GM18909 (cell line): ENCODE results near the gene PTH.

Experiments
- ATAC-seq: cut with Tn5 transposase; IDR thresholded peaks from one replicate; pipeline ENCODE4 v1.9.1; 2021; ENCODE audit warnings: mild to moderate bottlenecking; ENCODE audit not compliant: unreplicated experiment, poor library complexity

Gene PTH

DNA sequence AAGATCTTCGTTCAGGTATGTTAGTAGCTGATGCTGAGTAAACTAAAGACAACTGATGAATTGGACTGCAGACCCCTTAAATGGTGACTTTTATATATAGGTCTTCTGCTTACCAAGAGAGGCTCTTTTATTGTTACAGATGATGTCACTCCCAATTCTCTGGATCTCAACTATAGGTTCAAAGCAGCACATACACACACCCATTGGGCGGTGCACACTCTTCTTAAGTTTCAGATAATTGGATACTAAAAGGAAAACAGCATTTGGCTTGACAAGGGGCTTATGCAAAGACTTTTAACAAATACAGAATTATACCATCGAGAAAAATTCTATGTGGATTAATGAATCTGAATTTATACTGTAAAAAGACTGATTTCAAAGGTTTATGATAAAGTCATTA is at the start of gene PTH:
Gene PTH, minus strand, starts transcription at position 69 of the 400 bp plus-strand sequence. CDS start 3,142 bp downstream, outside the sequence.
- ATAC-seq, result no peak

DNA sequence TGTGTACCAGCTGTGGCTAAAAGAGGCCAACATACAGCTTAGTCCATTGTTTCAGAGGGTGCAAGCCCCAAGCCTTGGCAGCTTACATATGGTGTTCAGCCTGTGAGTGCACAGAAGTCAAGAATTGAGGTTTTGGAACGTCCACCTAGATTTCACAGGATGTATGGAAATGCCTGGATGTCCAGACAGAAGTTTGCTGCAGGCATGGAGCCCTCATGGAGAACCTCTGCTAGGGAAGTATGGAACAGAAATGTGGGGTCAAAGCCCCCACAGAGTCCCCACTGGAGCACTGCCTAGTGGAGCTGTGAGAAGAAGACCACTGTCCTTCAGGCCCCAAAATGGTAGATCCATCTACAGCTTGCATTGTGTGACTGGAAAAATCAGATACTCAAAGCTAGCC is 42.2 kb upstream of the PTH start:
- no peak for ATAC-seq

DNA sequence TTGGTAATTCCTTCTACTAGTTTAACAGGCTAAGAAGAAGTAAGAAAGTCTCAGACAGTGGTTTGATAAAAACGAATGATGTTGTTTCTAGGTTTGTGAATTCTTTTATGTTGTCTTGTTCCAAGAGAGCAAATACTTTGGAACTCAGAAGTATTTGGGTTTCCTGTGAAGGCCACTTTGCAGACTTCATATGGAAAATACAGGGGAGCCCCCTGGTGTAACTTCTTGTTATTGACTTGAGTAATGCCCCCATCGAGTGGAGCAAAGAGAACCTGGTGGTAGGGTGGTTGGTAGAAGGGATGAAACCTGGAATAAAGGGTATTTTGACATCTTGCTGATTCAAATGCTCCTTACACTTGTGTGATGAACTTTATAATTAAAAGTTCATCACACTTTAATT is 40.0 kb upstream of the PTH start:
- no peak for ATAC-seq

DNA sequence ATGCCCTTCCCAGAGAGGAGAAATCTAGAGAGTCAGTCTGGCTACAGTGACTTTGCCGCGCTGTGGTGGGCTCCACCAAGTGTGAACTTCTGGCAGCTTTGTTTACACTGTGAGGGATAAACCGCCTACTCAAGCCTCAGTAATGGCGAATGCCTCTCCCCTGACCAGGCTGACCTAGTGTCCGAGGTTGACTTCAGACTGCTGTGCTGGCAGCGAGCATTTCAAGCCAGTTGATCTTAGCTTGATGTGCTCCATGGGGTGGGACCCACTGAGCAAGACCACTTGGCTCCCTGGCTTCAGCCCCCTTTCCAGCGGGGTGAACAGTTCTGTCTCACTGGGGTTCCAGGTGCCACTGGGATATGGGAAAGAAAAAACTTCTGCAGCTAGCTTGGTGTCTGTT is 38.6 kb upstream of the PTH start:
- no peak for ATAC-seq

DNA sequence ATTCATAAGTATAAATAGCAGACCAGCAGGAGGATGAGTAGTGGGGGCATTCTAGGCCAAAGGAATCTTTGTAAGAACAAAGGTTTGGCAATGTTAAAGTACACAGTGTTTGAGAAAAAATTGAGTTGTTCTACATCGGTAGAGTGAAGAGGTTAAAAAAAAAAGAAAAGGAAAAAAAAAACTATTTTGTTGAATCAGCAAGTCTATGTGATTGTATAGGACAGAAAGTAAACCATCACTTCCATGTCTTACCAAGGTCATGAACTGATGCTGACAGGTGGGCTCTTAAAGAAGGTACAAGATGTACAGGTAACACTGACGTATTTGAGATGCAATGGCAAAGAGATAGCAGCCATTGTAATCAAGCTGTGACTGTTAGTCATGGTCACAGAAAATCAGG is 29.5 kb upstream of the PTH start:
- no peak for ATAC-seq

DNA sequence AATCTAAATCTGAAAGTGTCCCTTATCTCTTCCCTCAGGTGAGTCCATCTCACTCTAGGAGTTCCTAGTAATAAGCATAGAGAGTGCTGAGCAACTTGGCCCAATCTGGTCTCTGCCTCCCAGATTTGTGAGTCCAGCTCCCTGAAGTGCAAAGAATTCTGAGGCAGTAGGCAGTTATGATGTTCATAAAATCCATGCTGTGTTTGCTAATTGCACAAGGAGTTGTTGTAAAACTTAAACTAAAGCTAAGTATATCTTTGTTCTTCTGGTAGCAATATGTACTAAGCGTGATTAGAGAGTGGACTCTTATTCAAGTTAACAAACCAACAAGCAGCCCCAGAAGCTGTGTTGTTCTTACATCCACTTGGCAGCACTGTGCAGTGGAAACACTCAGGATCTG is 7.6 kb upstream of the PTH start:
- no peak for ATAC-seq

DNA sequence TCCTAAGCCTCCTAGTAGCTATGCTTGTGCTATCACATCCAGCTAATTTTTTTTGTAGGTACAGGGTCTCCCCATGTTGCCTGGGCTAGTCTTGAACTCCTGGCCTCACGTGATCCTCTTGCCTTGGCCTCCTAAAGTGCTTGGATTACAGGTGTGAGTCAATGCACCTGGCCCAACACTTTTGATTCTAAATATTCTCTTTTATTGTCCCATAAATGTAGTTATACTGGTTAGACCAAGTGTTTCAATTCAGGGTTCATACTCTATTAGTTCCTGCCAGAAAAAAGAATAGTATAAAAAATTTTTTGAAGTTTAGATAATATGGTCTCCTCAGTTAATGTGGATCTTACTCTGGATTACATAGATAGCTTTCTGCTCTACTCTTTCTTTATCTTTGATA is 6.7 kb upstream of the PTH start:
- ATAC-seq, result no peak

DNA sequence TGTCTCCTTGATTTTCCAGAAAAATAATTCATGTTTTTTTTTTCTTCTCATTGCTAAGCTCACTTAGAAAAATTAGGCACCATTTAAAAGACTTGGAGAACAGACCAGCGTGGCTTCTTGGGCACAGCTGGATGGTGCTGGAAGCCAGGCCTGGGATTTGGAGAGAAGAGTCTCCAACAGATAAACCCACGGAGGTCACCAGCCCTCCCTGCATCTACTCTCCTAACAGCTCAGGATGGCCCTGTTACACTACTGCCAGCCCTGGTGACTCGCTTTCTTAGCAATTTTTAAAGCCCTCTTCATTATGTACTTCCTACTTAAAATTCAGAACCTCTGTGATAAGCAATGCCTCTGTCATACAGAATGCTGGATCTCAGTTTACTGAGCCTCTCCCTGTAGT is 1.7 kb downstream of the PTH start:
- no peak for ATAC-seq

DNA sequence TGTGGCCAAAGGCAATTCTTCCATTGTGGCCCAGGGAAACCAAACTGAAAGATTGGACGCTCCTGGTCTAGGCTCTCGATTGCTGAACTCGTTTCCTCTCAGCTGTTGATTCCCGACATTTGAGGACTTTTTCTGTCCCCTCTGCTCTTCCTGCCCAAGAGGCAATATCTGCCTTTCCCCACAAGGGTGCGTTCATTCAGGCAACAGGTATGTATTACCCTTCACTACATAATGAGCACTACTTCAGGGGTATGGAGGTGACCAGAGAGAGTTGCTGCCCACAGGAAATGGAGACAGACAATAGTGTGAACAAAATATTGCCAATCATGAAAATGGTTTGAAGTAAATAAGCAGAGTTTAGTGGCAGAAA is 8.2 kb downstream of the PTH start:
- ATAC-seq, result peak; percentile 75

DNA sequence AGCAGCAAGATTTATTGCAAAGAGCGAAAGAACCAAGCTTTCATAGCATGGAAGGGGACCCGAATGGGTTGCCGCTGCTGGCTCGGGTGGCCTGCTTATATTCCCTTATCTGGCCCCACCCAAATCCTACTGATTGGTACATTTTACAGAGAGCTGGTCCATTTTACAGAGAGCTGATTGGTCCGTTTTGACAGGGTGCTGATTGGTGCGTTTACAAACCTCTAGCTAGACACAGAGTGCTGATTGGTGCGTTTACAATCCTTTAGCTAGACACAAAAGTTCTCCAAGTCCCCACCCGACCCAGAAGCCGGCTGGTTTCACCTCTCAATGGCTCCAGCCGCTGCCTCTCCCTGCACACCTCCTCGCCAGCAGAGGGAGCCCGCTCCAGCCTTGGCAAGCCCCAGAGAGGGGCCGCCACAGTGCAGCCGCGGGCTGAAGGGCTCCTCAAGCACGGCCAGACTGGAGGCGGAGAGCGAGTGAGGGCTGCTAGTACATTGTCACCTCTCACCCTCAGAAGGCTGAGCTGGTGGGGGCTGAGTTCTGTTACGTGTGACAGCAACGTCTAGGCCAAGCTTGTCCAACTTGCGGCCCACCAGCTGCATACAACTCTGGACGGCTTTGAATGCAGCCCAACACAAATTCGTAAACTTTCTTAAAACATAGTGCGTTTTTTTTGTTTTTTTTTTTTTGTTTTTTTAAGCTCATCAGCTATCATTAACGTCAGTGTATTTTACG is 8.7 kb downstream of the PTH start:
- peak; percentile 95 for ATAC-seq

DNA sequence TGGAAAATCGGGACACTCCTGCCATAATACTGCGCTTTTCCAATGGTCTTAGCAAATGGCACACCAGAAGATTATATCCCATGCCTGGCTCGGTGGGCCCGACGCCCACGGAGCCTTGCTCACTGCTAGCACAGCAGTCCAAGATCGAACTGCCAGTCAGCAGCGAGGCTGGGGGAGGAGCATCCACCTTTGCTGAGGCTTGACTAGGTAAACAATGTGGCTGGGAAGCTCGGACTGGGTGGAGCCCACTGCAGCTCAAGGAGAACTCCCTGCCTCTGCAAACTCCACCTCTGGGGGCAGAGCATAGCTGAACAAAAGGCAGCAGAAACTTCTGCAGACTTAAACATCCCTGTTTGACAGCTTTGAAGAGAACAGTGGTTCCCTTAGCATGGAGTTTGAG is 15.6 kb downstream of the PTH start:
- no peak for ATAC-seq

DNA sequence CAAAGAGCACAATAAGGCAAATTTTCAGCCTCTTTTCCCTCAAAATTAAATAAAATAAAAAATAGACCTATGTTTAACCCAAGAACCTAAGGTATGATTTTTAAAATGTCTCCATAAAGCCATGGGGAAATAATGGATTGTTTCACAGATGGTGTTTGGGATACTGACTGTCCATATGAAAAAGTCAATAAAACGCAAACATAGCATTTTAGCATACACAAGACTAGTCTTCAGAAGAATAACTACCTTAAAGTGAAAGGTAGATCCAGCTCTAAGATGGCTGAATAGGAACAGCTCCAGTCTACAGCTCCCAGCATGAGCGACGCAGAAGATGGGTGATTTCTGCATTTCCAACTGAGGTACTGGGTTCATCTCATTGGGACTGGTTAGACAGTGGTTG is 16.1 kb downstream of the PTH start:
- ATAC-seq, result no peak

DNA sequence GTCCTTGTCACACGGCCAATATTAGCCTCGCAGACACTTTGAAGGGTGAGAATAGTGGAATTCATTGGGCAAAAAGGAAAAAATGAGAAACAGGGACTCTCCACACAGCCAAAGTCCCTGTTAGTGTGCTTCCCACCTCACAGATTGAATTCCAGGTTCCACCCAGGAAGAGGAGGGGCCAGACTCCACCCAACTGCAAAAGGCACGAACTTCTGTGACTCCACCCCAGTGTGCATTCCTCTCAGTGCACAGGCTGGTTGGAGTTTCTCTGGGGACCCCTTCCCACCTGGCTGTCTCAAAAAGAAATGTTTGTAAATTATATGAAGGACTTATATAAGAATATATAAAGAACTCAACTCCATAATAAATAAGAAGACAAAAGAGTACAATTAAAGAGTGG is 20.7 kb downstream of the PTH start:
- no peak for ATAC-seq

DNA sequence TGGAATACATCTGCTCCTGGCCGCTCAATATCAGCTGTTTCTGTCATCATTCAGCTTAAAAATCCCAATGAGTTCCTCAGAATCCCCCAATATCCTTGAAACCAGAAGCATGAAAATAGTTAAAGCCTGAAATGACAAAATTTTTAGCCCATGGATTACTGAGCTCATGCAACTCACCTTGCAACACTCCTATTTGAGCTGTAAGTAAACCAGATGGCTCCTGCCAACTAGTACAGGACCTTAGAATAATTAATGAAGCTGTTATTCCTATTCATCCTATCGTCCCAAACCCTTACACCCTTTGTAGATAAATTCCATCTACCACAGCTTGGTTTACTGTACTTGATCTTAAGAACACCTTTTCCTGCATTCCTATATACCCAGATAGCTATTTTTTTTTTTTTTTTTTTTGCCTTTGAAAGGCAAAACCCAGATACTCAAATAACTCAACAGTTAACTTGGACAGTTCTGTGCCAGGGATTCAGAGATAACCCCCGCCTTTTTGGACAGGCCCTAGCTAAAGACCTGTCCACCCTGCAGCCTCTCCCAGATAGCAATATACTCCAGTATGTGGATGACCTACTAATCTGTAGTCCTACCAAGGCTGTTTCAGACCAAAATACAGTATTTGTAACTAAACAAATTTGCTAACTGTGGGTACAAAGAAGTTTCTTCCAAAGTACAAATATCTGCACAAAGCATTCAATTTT is 22.6 kb downstream of the PTH start:
- ATAC-seq, result no peak

DNA sequence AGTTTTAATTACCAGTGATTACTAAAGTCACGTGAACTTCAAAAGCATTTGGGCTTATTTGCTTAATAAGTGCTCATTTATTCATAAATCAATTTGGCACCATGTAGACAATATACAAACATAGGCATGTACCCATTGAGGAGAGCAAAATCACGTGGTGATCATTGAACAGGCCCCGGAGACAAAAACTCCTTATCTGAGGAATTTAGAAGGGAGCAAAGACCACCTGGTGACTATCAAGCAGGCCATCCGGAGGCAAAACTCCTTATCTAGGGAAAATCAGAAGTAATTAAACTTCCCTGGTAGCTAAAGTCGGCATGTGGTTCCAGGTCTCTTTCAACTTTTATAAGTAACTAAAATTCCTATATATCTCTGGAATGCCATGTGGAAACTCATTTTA is 27.0 kb downstream of the PTH start:
- ATAC-seq, result no peak

DNA sequence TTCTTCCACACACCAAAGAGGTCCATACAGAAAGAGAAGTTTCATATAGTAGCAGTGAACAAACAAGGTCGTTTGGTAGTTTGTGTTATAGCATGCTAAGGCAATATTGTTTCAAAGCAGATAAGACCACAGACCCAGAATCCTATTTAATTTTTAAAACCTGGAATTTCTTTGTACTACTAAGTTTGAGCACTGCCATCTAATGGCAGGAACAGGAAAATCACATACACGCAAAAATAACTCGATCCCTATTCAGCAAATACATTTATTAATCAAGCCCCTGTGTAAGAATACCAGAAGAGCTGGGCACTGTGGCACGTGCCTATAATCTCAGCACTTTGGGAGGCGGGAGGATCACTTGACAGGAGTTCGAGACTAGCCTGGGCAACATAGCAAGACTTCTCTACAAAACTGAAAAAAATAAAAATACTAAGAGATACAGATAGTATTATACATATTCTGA is 29.9 kb downstream of the PTH start:
- no peak for ATAC-seq

DNA sequence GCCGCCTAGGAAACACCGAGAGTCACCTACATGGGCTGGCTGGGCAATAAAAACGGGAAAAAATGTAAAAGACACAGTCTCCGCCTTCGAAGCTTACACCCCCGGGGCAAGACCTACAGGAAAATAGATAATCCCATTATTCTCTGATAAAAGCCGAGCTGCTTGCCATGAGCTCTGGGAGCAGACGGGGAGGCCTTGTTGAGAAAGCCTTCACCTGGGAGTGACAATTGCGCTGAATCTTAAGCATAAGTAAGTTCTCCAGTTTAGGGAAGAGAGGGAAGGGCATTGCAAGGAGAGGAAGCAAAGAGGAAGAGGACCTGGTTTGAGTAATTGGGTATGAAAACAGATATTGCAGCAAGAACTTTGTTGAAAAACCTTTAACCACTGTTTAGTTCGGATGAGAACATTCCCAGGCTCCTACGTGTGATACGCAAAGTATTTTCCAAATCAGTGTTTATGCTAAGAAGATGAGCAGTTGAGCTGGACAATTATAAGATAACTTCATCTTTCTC is 32.0 kb downstream of the PTH start:
- ATAC-seq, result no peak

DNA sequence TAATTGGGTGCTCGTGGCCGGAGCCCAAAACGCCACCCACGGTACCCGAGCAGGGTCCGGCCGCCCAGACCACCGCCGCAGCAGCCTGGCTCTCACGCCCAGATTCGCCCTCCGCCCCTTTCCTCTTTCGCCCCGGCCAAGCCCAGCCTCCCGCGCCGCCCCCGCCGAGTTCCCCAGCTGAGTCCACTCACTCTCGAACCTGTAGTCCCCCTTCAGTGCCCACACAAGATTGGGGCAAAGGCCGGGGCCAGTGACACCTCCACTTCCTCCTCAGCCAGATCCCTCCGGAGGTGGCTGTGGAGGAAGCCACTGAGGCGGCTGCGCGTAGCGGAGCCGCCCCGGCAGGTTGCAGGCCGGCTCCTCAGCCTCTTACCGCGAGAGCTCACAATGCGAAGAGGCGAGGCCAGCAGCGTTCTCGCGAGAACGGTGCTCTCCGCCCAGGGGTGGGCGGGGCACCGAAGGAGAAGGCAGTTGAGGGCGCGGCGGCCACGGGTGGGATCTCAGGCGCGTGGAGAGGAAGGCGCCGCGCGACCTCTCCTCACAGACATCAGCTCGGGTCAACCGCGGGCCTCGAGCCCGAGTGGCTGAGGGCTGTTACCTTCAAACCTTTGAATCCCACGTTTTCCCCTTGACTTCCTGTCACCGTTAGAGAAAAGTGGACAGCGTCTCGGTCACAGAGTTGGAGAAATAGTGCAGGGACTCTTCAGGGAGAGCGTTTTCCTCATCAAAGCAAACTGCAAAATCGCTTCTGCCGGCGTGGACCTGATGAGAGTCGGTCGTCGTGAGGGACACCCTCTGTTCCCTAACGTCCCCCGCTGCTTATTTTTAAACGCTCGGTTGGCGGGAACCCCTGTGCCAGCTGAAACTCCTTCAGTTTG is 32.7 kb downstream of the PTH start, which contains the start of gene BTBD10:
Gene BTBD10, minus strand, starts transcription at position 322 of the 878 bp plus-strand sequence. CDS start 18,098 bp downstream, outside the sequence.
- ATAC-seq, result peak; percentile 98

DNA sequence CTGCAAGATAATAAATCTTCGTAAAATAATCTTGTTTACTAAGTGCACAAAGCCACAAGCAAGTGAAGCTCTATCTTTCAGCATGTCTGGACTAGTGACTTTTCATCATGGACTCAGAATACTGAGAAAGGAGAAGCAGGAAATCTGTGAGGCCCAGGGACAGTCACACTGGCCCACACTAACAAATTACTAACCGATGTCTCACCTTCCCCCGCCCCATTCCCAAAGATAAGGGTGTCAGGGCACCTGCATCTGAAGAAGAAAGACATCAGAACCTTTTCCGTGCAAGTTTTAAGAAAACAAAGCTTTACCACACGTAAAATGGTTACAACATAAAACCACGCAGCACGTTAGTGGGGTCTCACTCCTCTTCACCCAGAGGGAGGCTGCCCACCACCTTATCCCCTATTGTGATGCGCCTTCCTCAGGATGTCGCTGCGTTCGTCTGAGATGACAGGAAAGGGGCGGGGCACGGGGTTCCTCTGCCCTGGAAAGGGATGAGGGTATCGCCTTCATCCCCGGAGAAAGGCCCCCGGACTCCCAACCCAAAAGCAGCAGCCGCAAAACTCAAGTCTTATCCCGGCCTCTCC is 33.4 kb downstream of the PTH start:
- ATAC-seq, result peak; percentile 39

DNA sequence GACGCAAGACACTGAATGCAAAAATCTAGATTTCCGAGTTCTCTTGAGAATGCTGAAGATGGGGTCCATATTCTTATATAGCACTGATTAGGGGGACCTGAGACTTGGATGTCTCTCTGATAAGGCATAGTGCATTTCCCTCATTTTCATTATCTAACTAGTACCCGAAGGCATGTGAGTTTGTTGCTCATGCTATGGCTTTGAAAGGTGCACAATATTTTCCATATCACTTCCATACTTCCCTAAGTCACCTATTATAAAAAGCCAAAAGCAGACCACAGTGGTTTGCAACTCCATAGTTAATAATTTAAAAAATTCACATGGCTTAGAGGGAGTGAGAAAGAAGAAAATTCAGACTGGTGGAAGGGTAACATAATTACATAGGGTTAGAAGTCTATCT is 34.5 kb downstream of the PTH start:
- ATAC-seq, result no peak
